ENCODE results near the gene ARHGEF11. TPM values are rescaled to one million over a fixed set of nuclear protein-coding genes. Genes with fewer than 3 reads are reported as not detected.

ARHGEF11 gene
- total and polyA plus RNA-seq, 2 of the 4 experiments (the other 2 are of a cell fraction) = 16.8 to 17.2 TPM

- H3K4me2 ChIP-seq (ENCODE audit: low read depth, low read length) = no peak overlapping the region
- no peak overlapping the region for H3K27ac ChIP-seq (ENCODE audit: insufficient read depth, low read length)
- BruUV-seq (replicated peaks) = no TSS peak
- DNase-seq (no peak), ATAC-seq (ENCODE audit: low read depth) (no peak)
- H3K79me1 ChIP-seq (ENCODE audit: low read depth in 1 of 2, low read length in 2 of 2) = peaks cover 32 to 42% of the 10 kb centered on the region in 2 experiments
- no peak overlapping the region for H3K18ac ChIP-seq (ENCODE audit: low read depth, low read length)
- TF ChIP-seq RAD21 (IDR thresholded peaks at IDR 0.05; ENCODE audit: low read length) (no peak), RFX5 (IDR thresholded peaks at IDR 0.05; ENCODE audit: low read depth, low read length) (no peak), RCOR1 (IDR thresholded peaks at IDR 0.05; ENCODE audit: insufficient replicate concordance, low read length) (no peak)
- H3K9me3 ChIP-seq (ENCODE audit: control insufficient read depth, insufficient read depth, low read length) = no peaks in the 10 kb centered on the region
- no peak overlapping the region for H2AK9ac ChIP-seq (replicated peaks; ENCODE audit: low read depth, low read length, poor library complexity)
- H3K56ac ChIP-seq (ENCODE audit: extremely low read depth, insufficient read depth, low read length) = no peak overlapping the region
- no peak overlapping the region for H4K8ac ChIP-seq (ENCODE audit: low read depth in 2 of 2, low read length in 2 of 2)
- H2BK20ac ChIP-seq (ENCODE audit: low read depth, low read length) = no peak overlapping the region
- no peak overlapping the region for H2AFZ ChIP-seq (replicated peaks; ENCODE audit: low read length, poor library complexity)
- no peak overlapping the region for H3K14ac ChIP-seq (replicated peaks; ENCODE audit: low read depth, low read length)
- no peak overlapping the region for H4K91ac ChIP-seq (ENCODE audit: insufficient read depth, low read depth, low read length)
- intact Hi-C loops (cut with micrococcal nuclease) = loop anchor here (5.0 kb wide), 1 partner anchor 78 kb away; no protein-coding TSS in a partner anchor
- no peak overlapping the region for H3K23ac ChIP-seq (ENCODE audit: low read depth, low read length)
- H4K20me1 ChIP-seq (ENCODE audit: insufficient read depth, low read length) = peaks cover 10% of the 10 kb centered on the region; the same call in 1 of the 2 replicates
- dilution Hi-C loops (cut with HindIII; ENCODE audit: low sequenced_read_pairs, unreplicated experiment) = no loop called here
- ChIA-PET POLR2A (ENCODE audit: unreplicated experiment) (interaction anchor here (0.6 kb wide), 1 partner anchor 26 kb away, joined by 3 read pairs; no protein-coding TSS in a partner anchor), CTCF (no interaction called here)
- no peak overlapping the region for H2BK5ac ChIP-seq (ENCODE audit: low read depth, low read length, poor library complexity, severe bottlenecking)
- no peaks in the 10 kb centered on the region for H3K4me1 ChIP-seq (ENCODE audit: control insufficient read depth, insufficient read depth, low read length)
- H3K27me3 ChIP-seq (ENCODE audit: control insufficient read depth, insufficient read depth, low read length) = no peaks in the 10 kb centered on the region
- in situ Hi-C loops (cut with MboI; ENCODE audit: low sequenced_read_pairs) = no loop called here
- H3K36me3 ChIP-seq (ENCODE audit: control insufficient read depth, insufficient read depth, low read length) = peaks cover 5% of the 10 kb centered on the region; the same call in 1 of the 2 replicates
- H2BK120ac ChIP-seq (ENCODE audit: low read depth, low read length) = no peak overlapping the region
- no peak overlapping the region for H2BK15ac ChIP-seq (ENCODE audit: low read depth, low read length)
- no peak overlapping the region for H2AK5ac ChIP-seq (ENCODE audit: low read depth, low read length)
- H3K4ac ChIP-seq (ENCODE audit: low read depth, low read length) = no peak overlapping the region
- no peak overlapping the region for H4K5ac ChIP-seq (ENCODE audit: low read depth, low read length)
- no CpG with 5 or more reads among the region's 2 CpGs for WGBS, 2 experiments (ENCODE audit: extremely low coverage in 2 of 2, insufficient read length in 1 of 2)
- H3K9ac ChIP-seq (ENCODE audit: low read depth, low read length) = no peak overlapping the region
- H3K9me1 ChIP-seq (ENCODE audit: insufficient read depth, low read length) = peaks cover 2% of the 10 kb centered on the region
- no peak overlapping the region for H3K4me3 ChIP-seq (ENCODE audit: insufficient read depth, low read depth, low read length)
These were observed 51.3 kb downstream of the ARHGEF11 start for GRCh38 chr1:156994277-156994676.

Measured in IMR-90 (cell line).